VCaP (cell line): ENCODE results near the gene ZNF831.

Source experiments
- H3K27ac ChIP-seq: fragments of 450-650 bp; 2 replicates; pipeline ENCODE4 v1.5.1; 2017
- CTCF ChIP-seq: fragments of 450-650 bp; conservative IDR thresholded peaks from 2 replicates; pipeline ENCODE4 v1.5.1; 2017; ENCODE audit warnings: mild to moderate bottlenecking, moderate library complexity

ZNF831 gene

DNA sequence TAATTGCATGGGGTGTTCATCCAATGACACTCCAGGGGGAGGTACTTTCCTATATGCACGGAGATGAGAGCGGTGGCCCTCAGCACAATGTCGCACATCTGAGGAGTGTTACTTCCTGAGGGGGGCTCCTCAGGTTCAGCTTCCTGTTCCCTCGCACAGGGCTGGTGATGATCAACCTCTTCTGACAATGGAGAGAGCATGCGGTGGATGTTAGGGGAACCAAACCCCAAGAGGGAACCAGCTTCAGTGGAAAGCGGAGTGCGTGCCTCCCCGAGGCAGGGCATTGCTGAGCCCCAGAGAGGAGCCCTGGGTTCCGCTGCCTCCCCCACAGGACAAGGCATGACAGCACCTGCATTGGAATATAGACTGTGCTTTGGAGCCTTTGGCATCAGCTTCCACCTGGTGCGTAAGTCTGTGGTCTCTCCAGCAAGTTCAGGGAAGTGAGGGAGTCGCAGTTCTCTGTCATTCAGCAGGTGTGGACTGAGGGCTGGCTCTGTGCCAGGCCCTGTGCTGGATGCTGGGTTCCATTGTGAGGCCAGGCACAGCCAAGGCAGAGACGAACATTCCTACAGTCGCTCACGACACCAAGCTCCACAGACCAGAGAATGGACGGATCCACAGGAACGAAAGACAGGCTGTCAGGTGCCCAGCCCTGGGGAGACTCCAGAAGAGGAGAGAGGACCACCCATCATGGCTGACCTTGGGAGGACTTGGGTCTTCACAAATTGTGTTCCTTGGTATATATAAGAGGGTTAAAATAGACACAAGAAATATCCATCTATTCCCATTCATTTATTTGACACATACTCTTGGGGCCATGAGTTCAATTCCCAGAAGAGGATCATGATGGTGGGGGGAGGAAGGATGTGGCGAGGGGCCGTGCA, 3.9 kb upstream of the ZNF831 start:
- TF ChIP-seq CTCF: no peak
- H3K27ac ChIP-seq: no peak overlapping the region

- no peak for TF ChIP-seq CTCF
- H3K27ac ChIP-seq: no peak overlapping the region
Measured at GRCh38 chr20:59160389-59161115, 3.1 kb upstream of the ZNF831 start.

- H3K27ac ChIP-seq: no peak overlapping the region
- TF ChIP-seq CTCF: no peak
Measured at GRCh38 chr20:59161721-59162120, 1.9 kb upstream of the ZNF831 start.

GRCh38 chr20:59164686-59165391, 1.2 kb downstream of the ZNF831 start:
- no peak overlapping the region for H3K27ac ChIP-seq
- no peak for TF ChIP-seq CTCF

DNA sequence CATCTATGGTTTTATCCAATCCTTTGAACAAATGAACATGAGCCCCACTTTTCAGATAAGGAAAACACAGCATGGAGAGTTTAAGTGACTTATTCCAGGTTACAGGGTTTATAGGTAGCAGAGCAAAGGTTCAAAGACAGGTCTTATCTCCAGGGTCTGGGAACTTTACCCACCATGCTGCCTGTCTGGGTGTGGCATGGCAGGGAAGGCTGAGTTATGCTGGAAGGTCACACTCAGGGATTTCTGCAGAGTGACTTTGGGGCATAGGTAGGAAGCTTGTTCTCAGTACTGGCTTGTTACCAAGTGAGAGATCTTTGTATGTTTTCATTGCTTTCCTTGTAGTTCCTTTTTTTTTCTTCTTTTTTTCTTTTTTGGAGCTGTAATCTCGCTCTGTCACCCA, 1.8 kb downstream of the ZNF831 start:
- TF ChIP-seq CTCF: no peak
- H3K27ac ChIP-seq: no peak overlapping the region

DNA sequence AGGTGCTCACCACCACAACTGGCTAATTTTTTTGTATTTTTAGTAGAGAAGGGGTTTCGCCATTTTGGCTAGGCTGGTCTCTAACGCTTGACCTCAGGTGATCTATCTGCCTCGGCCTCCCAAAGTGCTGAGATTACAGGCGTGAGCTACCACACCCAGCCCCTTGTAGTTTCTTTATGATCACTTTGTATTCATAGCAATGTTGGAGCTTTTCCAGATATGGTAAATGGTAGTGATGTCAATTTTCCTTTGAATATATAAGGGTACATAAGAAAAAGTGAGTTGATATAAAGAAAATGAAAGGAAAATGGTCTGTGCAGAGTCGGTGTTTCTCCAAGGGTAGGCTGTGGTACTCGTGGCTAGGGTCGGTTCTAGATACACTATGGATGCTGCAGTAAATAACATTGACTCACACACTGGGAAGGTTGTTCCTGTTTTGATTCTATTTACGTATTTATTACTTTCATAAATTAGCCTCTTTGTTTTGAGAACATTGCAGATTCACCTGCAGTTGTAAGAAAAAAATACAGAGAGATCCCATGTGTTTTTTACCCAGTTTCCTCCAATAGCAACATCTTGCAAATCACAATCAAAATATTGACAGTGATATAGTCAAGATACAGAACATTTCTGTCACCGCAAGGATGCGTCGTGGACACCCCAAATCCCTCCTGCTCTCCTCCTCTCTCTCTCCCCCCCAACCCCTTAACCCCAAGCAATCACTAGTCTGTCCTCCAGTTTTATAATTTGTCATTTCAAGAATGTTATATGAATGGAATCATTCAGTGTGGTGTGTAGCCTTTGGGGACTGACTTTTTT, 2.5 kb downstream of the ZNF831 start:
- no peak overlapping the region for H3K27ac ChIP-seq
- TF ChIP-seq CTCF: no peak
